ENCODE data around the gene ZKSCAN8.
A peak's percentile ranks its signal among the peaks of the same experiment; 100 is the strongest.

Gene ZKSCAN8

DNA sequence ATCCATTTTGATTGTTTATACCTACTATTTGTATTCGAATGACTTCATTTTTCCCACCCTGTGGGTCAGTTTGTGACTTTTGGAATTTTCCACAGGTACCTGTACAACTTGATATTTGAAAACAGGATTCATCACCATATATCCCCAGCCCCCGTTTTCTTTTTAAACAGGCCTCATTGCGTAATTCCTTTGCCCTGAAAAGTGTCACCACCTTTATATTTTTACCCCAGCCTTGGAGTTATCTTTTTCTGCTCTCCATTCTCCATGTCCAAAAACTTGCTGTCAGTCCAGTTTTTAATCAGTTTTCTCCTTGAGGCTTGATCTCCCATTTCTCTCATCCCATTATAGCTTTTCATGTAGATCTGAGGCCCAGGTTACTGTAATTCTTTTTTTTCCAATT is 16.6 kb downstream of the ZKSCAN8 start:
- TF ChIP-seq, protein P1, sequence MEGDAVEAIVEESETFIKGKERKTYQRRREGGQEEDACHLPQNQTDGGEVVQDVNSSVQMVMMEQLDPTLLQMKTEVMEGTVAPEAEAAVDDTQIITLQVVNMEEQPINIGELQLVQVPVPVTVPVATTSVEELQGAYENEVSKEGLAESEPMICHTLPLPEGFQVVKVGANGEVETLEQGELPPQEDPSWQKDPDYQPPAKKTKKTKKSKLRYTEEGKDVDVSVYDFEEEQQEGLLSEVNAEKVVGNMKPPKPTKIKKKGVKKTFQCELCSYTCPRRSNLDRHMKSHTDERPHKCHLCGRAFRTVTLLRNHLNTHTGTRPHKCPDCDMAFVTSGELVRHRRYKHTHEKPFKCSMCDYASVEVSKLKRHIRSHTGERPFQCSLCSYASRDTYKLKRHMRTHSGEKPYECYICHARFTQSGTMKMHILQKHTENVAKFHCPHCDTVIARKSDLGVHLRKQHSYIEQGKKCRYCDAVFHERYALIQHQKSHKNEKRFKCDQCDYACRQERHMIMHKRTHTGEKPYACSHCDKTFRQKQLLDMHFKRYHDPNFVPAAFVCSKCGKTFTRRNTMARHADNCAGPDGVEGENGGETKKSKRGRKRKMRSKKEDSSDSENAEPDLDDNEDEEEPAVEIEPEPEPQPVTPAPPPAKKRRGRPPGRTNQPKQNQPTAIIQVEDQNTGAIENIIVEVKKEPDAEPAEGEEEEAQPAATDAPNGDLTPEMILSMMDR (IDR thresholded peaks at IDR 0.05; ENCODE audit: insufficient read depth, low read depth, low read length, missing control alignments) = no peak
- H3K4me3 ChIP-seq (ENCODE audit: low read length) = no peak overlapping the region
- no peak for DNase-seq (ENCODE audit: low read depth)

- no peak for DNase-seq (ENCODE audit: low read depth)
- TF ChIP-seq, protein P1 (IDR thresholded peaks at IDR 0.05; ENCODE audit: insufficient read depth, low read depth, low read length, missing control alignments) = no peak
- no peak overlapping the region for H3K4me3 ChIP-seq (ENCODE audit: low read length)
These were observed 17.4 kb downstream of the ZKSCAN8 start for GRCh38 chr6:28159029-28159607.

DNA sequence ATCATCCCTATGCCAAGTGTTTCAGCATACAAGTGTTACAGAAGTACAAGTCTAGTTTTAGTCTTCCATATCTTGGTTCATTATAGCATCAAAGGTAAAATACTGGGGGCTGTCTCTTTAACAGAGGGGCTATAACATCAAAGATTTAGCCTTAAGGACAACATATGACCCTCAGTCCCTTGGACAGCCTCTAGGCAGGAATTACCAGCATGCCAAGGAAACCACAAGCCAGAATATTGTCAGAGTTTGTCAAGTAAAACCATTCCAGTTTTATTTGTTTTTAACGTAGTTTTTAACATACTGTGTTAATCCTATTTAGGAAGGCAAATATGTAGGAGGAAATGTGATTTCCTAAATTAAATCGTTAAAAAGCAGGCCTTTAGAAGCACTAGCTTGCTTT is 18.6 kb downstream of the ZKSCAN8 start:
- TF ChIP-seq, protein P1 (IDR thresholded peaks at IDR 0.05; ENCODE audit: insufficient read depth, low read depth, low read length, missing control alignments) = no peak
- no peak overlapping the region for H3K4me3 ChIP-seq (ENCODE audit: low read length)
- DNase-seq (ENCODE audit: low read depth) = no peak

- peak overlapping the region; percentile 66 for H3K4me3 ChIP-seq (ENCODE audit: low read length)
- TF ChIP-seq, protein P1 (IDR thresholded peaks at IDR 0.05; ENCODE audit: insufficient read depth, low read depth, low read length, missing control alignments) = no peak
- DNase-seq (ENCODE audit: low read depth) = peak; percentile 78
These were observed 19.9 kb downstream of the ZKSCAN8 start for GRCh38 chr6:28161410-28162079.

- no peak overlapping the region for H3K4me3 ChIP-seq (ENCODE audit: low read length)
- TF ChIP-seq, protein P1 (IDR thresholded peaks at IDR 0.05; ENCODE audit: insufficient read depth, low read depth, low read length, missing control alignments) = no peak
- DNase-seq (ENCODE audit: low read depth) = no peak
These were observed 23.9 kb downstream of the ZKSCAN8 start for GRCh38 chr6:28165563-28165962.

DNA sequence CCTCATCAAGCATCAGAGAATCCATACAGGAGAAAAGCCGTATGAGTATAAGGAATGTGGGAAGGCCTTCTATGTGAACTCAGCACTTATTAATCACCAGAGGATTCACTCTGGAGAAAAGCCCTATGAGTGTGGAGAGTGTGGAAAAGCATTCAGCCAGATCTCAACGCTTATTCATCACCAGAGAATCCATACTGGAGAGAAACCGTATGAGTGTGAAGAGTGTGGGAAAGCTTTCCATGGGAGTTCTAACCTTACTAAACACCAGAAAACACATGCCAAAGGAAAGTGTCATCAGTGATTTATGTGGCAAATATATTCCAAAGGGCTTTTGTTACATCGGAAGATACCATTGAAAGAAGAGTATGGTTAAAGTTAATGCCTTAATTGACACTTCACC is 25.4 kb downstream of the ZKSCAN8 start:
- TF ChIP-seq, protein P1 (IDR thresholded peaks at IDR 0.05; ENCODE audit: insufficient read depth, low read depth, low read length, missing control alignments) = no peak
- H3K4me3 ChIP-seq (ENCODE audit: low read length) = no peak overlapping the region
- peak; percentile 94 for DNase-seq (ENCODE audit: low read depth)

DNA sequence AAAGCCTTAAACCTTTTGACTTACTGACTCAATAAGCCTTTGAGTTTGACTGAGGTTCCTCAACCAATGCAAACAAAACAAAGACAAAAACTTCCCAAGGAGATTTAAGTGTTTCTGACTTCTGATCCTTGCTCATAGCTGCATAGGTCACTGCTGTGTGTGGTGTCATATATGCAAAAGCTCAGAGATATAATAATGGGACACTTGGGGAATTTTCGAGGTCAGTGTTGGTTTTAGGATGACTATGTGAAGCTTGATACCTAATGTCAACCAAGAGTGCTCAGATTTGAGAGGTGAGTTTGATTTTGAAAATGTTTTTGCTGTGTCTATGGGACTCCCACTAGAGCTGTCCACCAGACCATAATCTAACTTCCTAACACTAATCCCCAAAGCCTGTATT is 26.2 kb downstream of the ZKSCAN8 start:
- no peak overlapping the region for H3K4me3 ChIP-seq (ENCODE audit: low read length)
- TF ChIP-seq, protein P1 (IDR thresholded peaks at IDR 0.05; ENCODE audit: insufficient read depth, low read depth, low read length, missing control alignments) = no peak
- no peak for DNase-seq (ENCODE audit: low read depth)

Measured in epithelial cell of esophagus (primary cell).